Nucleus accumbens (tissue), 56 donors: ENCODE data around the gene AFAP1L1.
"Not testable (repeated sequence)": the region's sequence is repeated elsewhere in the genome, so short reads cannot be mapped to it uniquely, and the experiment has no call there.

Source experiments
- DNase-seq, 56 donors: peaks; one replicate each; lab custom pipeline; 2025; lab: John Stamatoyannopoulos, UW

Gene AFAP1L1

DNA sequence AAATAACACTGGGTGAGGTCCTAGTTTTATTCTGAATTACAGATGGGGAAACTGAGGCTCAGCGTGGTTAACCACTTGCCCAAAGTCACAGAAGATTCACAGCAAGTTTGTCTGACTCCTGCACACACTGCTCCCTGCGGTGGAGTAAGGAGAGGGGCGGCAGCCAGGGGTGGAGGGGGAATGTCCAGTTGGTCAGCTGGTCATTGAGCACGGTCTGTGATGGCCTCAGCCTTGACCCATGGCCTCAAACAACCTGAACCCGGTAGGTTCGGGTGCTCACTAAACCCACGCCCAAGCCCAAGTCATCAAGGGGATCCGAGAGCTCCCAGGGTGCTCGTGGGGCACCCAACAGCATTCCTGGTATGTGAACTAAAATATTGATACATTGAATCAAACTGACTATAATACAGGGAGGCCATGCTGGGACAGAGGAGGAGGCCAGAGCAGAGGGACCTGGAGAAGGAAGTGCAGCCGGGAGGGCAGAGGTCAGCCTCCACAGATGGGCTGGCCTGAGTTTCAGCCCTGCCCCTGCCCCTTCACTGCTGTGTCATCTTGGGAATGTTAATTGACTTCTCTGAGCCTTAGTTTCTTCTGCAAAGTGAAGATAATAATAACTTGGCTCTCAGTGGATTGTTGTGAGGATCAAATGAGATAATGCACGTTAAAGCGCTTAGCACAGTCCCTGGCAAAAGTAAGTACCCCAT lies 111.0 kb downstream of the AFAP1L1 start:
- DNase-seq, result no peak

DNA sequence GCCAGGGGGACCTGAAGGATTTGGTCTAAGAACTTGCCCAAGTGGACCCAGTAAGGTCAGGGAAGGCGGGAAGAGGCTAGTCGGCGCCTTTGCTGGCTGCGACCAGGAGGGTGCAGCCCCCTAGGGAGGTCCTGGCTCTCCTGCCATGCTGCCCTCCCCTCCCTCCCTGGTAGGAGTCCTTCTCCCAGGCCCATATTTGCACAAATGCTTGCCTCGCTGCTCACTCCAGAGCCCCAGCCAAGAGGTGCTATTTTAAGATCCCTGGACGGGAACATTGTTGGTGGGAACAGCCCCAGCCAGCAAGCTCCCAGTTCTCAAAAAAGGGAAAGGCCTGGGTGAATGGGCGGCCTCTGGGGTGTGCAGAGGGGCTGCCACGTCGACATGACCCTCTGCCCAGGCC lies 111.7 kb downstream of the AFAP1L1 start:
- no peak for DNase-seq

GRCh38 chr5:149386166-149386565 lies 114.5 kb downstream of the AFAP1L1 start:
- no peak for DNase-seq

DNA sequence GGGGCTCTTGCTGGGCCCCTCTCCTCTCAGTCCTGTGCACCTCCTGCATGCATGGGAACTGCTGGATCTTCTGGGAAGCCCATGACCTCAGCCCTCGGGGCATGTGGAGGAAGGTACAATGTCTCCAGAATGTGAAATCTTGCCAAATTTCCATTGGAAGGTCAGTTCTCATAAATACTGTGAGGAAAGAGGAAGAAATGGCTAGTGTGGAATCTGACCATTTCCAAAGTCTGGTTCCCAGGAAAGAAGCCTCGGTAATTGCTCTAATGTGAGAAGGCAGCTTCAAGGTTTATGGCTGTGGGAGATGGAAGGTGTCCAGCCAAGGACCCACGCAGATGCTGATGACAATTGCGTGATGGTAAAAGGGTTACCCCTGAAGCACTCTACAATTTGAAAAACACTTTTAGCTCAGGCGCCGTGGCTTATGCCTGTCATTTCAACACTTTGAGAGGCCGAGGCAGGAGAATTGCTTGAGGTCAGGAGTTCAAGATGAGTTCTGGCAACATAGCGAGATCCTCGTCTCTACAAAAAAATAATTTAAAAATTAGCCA lies 115.5 kb downstream of the AFAP1L1 start:
- no peak for DNase-seq

DNA sequence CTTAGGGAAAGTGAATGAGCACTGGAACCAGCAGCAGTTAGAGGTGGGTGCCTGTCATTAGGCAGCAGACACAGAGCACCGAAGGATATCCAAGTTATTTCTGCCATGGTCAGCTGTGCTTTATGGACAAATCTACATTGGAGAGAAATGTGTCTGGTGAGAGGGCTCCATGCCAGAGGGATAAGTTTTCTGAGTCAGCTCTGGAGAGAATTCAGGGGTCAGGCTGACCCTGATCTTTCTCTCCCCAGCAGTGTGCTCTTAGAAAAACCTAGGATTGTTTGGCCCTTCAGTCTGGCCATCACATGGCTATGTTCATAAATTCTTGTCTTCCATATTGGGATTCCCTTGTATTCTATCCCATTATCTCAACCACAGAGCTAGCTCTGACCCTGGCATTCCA lies 116.3 kb downstream of the AFAP1L1 start:
- no peak for DNase-seq

GRCh38 chr5:149388498-149389190 lies 117.0 kb downstream of the AFAP1L1 start:
- DNase-seq, result no peak

- no peak for DNase-seq
Observed at GRCh38 chr5:149389552-149390495, 118.2 kb downstream of the AFAP1L1 start.

DNA sequence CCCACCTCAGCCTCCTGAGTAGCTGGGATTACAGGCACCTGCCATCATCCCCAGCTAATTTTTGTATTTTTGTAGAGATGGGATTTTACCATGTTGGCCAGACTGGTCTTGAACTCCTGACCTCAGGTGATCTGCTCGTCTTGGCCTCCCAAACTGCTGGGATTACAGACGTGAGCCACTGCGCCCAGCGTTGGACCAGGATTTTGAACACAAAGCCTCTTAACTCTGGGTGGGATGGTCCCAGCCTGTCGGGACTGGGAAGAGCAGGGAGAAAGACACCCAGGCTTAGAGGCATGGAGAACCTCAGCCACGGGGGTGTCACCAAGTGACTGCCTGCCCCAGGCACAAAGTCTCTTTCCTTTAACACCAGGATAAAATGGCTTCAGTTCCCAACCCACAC lies 119.4 kb downstream of the AFAP1L1 start:
- DNase-seq, result not testable (repeated sequence)
